Glomerular visceral epithelial cell (primary cell): ENCODE data around the gene BRK1.
"Not testable (repeated sequence)": the region's sequence is repeated elsewhere in the genome, so short reads cannot be mapped to it uniquely, and the experiment has no call there.

Source experiments
- DNase-seq: peaks from one replicate; pipeline ENCODE4 v3.0.0-alpha.2; 2016; ENCODE audit errors: extremely low spot score

Gene BRK1

GRCh38 chr3:10115326-10116137, at the start of gene BRK1:
Gene BRK1, plus strand, starts transcription at chr3:10115675. Its CDS starts 27 bp downstream, at chr3:10115702.
- DNase-seq: peak; percentile 95

DNA sequence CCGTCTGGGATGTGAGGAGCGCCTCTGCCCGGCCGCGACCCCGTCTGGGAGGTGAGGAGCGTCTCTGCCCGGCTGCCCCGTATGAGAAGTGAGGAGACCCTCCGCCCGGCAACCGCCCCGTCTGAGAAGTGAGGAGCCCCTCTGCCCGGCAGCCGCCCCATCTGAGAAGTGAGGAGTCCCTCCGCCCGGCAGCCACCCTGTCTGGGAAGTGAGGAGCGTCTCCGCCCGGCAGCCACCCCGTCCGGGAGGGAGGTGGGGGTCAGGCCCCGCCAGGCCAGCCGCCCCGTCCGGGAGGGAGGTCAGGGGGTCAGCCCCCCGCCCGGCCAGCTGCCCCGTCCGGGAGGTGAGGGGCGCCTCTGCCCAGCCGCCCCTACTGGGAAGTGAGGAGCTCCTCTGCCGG, 45.4 kb upstream of the BRK1 start:
- DNase-seq: not testable (repeated sequence)

DNA sequence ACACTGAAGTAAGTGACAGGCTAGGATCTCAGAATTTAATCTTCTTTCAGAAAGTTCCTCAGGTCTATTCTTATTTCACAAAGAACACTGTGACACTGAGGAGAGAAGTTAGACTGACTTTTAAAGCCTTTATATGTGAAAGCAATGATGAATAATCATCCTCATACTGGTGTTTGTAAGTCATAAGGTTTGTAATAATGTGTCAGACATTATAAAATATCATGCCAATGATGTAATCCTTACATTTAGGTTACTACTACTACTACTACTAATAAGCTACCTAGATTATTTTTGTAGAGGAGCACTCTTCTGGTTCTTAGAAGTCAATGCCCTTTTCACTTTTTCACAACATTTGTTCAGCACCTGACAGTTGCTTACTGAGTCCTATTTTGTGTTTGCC, 40.8 kb upstream of the BRK1 start:
- no peak for DNase-seq

GRCh38 chr3:10081871-10082270, 33.6 kb upstream of the BRK1 start:
- DNase-seq: no peak

- DNase-seq: no peak
Observed at GRCh38 chr3:10085738-10086137, 29.7 kb upstream of the BRK1 start.

DNA sequence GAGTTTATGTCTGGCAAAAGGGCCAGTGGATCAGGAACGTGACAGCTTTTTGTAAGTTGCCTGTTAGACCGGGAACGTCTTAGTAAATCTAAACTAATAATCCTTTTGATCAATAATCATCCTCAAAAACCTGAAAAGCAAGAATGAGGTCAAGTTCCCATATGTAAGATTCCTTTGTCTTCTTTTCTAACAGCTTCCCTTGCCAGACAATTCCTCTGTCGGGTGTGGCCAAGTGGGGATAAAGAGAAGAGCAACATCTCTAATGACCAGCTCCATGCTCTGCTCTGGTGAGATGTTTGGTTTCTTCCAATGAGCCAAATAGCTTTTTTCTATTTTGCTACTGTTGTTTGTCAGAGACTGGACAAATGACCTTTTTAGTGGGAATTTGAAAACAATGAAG, 27.2 kb upstream of the BRK1 start:
- no peak for DNase-seq

GRCh38 chr3:10090179-10090578, 25.3 kb upstream of the BRK1 start:
- DNase-seq: no peak

DNA sequence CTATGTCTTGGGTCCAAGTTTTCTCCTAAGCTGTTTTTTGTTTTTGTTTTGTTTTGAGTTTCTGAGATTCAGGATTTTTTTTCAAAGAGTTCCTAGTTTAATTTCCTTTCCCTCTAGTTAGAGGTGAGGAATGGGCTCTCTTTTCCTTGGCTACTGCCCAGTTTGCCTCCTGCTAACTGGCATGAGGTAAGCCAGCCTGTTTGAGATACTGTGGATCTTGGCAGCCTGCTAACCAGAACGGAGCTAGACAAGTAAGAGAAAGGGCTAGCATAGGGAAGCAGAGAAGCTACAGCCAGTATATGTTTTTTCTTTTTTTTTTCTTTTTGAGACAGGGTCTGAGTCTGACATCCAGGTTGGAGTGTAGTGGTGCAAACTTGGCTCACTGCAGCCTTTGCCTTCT, 24.7 kb upstream of the BRK1 start:
- not testable (repeated sequence) for DNase-seq

DNA sequence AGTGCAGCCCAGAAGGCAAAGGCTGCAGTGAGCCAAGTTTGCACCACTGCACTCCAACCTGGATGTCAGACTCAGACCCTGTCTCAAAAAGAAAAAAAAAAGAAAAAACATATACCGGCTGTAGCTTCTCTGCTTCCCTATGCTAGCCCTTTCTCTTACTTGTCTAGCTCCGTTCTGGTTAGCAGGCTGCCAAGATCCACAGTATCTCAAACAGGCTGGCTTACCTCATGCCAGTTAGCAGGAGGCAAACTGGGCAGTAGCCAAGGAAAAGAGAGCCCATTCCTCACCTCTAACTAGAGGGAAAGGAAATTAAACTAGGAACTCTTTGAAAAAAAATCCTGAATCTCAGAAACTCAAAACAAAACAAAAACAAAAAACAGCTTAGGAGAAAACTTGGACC, 24.1 kb upstream of the BRK1 start:
- DNase-seq: not testable (repeated sequence)

DNA sequence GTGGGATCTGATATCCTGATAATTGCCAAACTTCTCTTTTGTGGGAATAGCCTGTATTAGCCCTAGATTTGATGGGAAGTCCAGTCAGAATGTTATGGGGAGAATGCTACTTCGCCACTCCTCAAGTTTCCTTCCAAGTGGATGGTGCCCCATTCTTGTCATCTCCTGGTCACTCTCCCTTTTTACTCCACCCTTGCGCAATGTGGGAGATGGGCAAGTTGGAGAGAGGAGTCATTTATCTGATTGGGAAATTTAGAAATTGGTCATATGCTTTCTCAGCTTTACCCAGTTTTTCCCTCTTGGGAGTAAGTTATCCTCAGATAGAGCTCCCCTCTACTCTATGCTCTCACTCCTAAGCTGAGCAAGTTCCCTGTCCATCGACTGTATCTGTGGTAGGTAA, 21.8 kb upstream of the BRK1 start:
- no peak for DNase-seq

GRCh38 chr3:10099041-10099440, 16.4 kb upstream of the BRK1 start:
- no peak for DNase-seq

DNA sequence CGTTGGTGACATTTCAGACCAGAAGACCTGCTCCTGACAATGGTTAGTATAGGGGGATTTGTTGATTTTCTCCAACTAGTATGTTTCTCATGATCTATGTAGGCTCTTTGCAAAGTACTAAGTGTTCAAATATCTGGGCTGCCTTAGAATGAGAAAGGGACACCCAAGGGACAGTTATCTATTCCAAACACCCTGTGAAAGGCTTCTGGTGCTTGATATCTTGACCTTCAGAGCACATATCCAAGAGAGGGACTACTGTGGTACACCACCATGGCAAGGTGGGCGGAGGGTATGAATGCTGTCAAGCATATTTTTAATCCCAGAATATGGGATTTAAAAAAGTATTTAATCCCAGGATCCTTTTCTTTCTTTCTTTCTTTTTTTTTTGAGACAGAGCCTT, 8.6 kb upstream of the BRK1 start:
- DNase-seq: no peak

DNA sequence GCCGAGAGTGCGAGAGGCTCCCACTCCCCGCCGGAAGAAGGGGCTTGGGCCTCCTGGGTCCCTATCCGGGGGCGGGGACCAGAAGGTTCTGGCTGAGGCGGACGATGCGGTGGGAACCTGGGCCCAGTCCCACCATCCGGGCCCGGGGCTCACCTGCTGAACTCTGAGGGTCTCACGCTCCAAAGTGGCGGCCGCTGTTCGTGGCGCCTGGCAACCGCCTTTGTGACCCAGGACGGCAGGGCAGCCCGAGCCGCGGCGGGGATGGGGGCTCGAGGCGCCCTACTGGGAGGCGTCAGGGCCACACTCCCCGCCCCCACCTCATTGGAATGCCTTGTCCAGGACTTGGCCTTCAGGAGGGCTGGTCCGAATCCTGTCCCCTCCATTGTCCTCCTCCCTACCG, 7.4 kb upstream of the BRK1 start, which contains the start of gene FANCD2OS:
Gene FANCD2OS (minus strand): TSS at position 165 of the 400 bp plus-strand sequence. CDS start 3,481 bp downstream, outside the sequence.
- DNase-seq: no peak

DNA sequence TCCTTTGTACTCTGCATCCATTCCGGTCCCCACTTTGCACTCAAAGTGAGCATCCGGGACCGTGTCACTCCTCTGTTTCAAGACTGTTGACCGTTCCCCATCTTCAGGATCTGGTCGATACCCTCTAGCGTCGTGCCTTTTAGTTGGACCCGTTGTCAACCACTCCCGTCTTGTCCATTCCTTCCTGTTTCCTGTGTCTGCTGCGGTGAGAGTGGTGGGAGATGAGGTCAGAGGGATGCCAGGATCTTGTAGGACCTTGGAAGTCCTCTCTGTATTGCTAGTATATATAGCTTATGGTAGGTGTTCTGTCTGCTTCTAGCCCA, 624 bp downstream of the BRK1 start:
- peak; percentile 67 for DNase-seq

DNA sequence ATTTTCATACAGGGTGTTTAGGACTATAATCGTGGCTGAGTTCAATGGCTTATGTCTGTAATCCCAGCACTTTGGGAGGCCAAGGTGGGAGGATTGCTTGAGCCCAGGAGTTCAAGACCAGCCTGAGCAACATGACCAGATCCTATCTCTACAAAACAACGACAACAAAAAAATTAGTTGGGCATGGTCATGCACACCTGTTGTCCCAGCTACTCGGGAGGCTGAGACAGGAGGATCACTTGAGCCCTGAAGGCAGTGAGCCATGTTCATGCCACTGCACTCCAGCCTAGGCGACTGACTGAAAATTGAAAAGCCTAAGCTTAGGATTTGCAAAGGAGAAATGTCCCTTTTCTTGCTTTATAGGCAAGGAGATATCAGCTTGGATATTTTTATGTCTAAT, 1.5 kb downstream of the BRK1 start:
- DNase-seq: no peak

DNA sequence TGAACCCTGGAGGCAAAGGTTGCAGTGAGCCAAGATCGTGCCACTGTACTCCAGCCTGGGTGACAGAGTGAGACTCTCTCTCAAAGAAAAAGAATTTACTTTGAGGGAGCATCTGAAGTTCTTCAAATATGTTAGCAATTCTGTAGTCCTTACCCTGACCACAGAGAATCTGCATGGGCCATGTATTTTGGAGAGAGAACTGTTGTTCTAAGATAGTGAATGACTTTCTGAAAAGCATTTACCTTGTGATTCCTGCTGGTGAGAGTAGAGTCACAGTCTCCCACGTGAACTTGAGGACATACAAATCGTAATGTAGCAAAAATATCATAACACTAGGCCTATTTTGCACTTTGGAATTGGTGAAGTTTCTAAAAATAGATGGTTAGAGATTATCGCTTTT, 3.9 kb downstream of the BRK1 start:
- DNase-seq: no peak

DNA sequence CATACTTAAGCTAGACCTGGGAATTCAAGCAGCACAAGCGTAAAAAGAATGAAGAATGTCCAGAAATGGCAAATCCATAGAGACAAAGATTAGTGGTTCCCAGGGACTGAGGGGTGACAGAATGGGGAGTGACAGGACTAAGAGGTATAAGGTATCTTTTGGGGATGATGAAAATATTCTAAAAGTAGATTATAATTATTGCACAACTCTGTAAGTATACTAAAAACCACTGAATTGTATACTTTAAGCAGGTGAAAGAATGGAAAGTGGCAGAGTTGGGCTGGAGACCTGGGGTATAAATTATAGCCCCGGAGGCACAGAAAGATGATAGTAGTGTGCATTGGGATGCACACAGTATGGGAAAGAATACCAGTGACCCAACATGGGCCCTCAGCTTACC, 5.6 kb downstream of the BRK1 start:
- no peak for DNase-seq

GRCh38 chr3:10122724-10123123, 7.2 kb downstream of the BRK1 start:
- DNase-seq: no peak

DNA sequence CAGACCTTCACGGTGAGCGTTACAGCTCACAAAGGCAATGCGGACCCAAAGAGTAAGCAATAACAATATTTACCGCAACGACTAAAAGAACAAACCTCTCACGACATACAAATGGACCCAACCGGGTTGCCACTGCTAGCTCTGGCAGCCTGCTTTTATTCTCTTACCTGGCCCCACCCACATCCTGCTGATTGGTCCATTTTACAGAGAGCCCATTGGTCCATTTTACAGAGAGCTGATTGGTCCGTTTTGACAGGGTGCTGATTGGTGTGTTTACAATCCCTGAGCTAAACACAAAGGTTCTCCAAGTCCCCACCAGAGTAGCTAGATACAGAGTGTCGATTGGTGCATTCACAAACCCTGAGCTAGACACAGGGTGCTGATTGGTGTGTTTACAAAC, 20.4 kb downstream of the BRK1 start:
- DNase-seq: not testable (repeated sequence)

DNA sequence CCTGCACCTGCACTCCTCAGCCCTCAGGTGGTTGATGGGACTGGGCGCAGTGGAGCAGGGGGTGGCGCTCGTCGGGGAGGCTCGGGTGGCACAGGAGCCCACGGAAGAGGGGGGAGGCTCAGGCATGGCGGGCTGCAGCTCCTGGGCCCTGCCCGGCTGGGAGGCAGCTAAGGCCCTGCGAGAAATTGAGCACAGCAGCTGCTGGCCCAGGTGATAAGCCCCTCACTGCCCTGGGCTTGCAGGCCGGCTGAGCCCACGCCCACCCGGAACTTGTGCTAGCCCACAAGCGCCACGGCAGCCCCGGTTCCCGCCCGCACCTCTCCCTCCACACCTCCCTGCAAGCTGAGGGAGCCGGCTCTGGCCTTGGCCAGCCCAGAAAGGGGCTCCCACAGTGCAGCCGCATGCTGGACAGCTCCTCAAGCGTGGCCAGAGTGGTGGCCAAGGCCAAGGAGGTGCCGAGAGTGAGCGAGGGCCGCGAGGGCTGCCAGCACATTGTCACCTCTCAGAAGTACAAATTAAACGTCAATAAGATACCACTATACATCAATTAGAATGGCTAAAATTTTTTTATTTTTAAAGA, 21.0 kb downstream of the BRK1 start:
- no peak for DNase-seq

DNA sequence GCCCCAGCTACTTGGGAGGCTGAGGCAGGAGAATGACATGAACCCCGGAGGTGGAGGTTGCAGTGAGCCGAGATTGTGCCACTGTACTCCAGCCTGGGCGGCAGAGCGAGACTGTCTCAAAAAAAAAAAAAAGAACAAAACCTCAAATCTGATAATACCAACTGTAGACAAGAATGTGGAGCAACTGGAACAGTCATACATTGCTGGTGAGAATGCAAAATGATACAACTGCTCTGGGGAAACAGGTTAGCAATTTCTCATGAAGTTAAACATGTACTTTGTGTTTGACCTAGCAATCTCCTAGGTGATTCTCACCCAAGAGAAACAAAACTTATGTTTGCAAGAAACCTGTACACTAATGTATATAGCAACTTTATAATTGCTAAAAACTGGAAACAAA, 21.7 kb downstream of the BRK1 start:
- no peak for DNase-seq

DNA sequence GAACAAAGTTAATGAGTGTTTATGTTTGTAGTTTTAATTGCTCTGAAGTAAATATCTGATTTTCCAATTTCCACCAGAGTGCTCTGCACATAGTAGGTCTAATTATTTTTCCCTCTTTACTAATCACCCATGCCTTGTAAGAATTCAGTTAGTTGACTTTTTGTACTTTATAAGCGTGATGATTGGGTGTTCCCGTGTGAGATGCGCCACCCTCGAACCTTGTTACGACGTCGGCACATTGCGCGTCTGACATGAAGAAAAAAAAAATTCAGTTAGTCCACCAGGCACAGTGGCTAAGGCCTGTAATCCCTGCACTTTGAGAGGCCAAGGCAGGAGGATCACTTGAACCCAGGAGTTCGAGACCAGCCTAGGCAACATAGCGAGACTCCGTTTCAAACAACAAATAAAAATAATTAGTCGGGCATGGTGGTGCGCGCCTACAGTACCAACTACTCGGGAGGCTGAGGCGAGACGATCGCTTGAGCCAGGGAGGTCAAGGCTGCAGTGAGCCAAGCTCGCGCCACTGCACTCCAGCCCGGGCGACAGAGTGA, 25.6 kb downstream of the BRK1 start:
- DNase-seq: no peak
